ENCODE data around the gene P3H3.

P3H3 gene

GRCh38 chr12:6837370-6838060 lies 9.3 kb downstream of the P3H3 start:
- POLR2A ChIA-PET, result interaction anchor here (1.4 to 3.3 kb wide), 2 partner anchors 14 to 114 kb away, joined by 5 to 10 read pairs; partner anchors contain the start of genes CDCA3 and COPS7A
- H3K4me1 ChIP-seq (ENCODE audit: control insufficient read depth, insufficient read depth, low read length), result no peaks in the 10 kb centered on the region

DNA sequence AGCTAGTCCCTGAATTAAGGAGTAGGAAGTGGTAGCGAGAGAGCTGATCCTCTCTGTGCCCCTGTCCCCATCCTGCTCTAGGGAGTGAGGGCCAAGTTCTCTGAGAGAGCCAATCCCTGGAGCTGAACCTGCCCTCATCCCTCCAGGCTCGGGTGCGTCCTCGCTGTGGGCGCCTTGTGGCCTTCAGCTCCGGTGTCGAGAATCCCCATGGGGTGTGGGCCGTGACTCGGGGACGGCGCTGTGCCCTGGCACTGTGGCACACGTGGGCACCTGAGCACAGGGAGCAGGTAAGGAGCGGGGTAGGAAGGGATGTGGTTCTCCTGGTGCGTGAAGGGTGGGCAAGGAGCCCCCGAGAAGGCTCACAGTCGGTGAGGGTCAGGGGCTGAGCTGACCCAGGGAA lies 10.6 kb downstream of the P3H3 start:
- ChIA-PET POLR2A (interaction anchor here (1.7 to 6.5 kb wide), 3 partner anchors 9 to 13 kb away, joined by 6 to 62 read pairs (median 8); partner anchors contain the start of genes CDCA3 and USP5), CTCF (interaction anchor here (0.7 to 2.0 kb wide), 3 partner anchors 13 to 115 kb away, joined by 3 to 9 read pairs (median 4); partner anchors contain the start of genes COPS7A and MLF2)
- no peaks in the 10 kb centered on the region for H3K4me1 ChIP-seq (ENCODE audit: control insufficient read depth, insufficient read depth, low read length)
- TF ChIP-seq, protein P1, sequence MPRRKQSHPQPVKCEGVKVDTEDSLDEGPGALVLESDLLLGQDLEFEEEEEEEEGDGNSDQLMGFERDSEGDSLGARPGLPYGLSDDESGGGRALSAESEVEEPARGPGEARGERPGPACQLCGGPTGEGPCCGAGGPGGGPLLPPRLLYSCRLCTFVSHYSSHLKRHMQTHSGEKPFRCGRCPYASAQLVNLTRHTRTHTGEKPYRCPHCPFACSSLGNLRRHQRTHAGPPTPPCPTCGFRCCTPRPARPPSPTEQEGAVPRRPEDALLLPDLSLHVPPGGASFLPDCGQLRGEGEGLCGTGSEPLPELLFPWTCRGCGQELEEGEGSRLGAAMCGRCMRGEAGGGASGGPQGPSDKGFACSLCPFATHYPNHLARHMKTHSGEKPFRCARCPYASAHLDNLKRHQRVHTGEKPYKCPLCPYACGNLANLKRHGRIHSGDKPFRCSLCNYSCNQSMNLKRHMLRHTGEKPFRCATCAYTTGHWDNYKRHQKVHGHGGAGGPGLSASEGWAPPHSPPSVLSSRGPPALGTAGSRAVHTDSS (tag by site-specific recombination; IDR thresholded peaks at IDR 0.05), result no peak
- TF ChIP-seq, protein P2, sequence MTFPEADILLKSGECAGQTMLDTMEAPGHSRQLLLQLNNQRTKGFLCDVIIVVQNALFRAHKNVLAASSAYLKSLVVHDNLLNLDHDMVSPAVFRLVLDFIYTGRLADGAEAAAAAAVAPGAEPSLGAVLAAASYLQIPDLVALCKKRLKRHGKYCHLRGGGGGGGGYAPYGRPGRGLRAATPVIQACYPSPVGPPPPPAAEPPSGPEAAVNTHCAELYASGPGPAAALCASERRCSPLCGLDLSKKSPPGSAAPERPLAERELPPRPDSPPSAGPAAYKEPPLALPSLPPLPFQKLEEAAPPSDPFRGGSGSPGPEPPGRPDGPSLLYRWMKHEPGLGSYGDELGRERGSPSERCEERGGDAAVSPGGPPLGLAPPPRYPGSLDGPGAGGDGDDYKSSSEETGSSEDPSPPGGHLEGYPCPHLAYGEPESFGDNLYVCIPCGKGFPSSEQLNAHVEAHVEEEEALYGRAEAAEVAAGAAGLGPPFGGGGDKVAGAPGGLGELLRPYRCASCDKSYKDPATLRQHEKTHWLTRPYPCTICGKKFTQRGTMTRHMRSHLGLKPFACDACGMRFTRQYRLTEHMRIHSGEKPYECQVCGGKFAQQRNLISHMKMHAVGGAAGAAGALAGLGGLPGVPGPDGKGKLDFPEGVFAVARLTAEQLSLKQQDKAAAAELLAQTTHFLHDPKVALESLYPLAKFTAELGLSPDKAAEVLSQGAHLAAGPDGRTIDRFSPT (tag by site-specific recombination; IDR thresholded peaks at IDR 0.05), result peak; percentile 63
- peaks cover 14 to 89% of the 10 kb centered on the region in 2 experiments; a peak in 2 of 3 replicates for H3K36me3 ChIP-seq (ENCODE audit: control insufficient read depth in 2 of 2, insufficient read depth in 1 of 2, low read length in 2 of 2)
- no peak overlapping the region for H3K4me3 ChIP-seq (ENCODE audit: low read depth, low read length)
- H3K27ac ChIP-seq (ENCODE audit: extremely low read depth, low read depth, low read length), result no peak overlapping the region
- no peaks in the 10 kb centered on the region for H3K9me3 ChIP-seq (ENCODE audit: control insufficient read depth, insufficient read depth, low read depth, low read length)

More at GRCh38 chr12:6837370-6838060, 9.3 kb downstream of the P3H3 start:
- Histone ChIP-seq H3K27ac (ENCODE audit: extremely low read depth, low read depth, low read length) (no peak overlapping the region), H3K4me3 (ENCODE audit: low read depth, low read length) (no peak overlapping the region), H3K36me3 (ENCODE audit: control insufficient read depth in 2 of 2, insufficient read depth in 1 of 2, low read length in 2 of 2) (peaks cover 14 to 85% of the 10 kb centered on the region in 2 experiments; a peak in 2 of 3 replicates), H3K9me3 (ENCODE audit: control insufficient read depth, insufficient read depth, low read depth, low read length) (no peaks in the 10 kb centered on the region)
- CTCF ChIA-PET, result interaction anchor here (1.0 to 7.4 kb wide), 5 partner anchors 9 to 84 kb away, joined by 3 to 75 read pairs (median 10); partner anchors contain the start of genes CDCA3, MLF2 and USP5
- TF ChIP-seq SETDB1 (IDR thresholded peaks at IDR 0.05; ENCODE audit: insufficient read length, low read length) (no peak), ZNF692 (tag by site-specific recombination; IDR thresholded peaks at IDR 0.05) (no peak), GLIS2 (tag by site-specific recombination; IDR thresholded peaks at IDR 0.05) (0 out of 2 replicates have a peak, but pooled peaks have one; percentile 9), ZBTB1 (tag by site-specific recombination; IDR thresholded peaks at IDR 0.05) (no peak)
- TF ChIP-seq, protein P3, sequence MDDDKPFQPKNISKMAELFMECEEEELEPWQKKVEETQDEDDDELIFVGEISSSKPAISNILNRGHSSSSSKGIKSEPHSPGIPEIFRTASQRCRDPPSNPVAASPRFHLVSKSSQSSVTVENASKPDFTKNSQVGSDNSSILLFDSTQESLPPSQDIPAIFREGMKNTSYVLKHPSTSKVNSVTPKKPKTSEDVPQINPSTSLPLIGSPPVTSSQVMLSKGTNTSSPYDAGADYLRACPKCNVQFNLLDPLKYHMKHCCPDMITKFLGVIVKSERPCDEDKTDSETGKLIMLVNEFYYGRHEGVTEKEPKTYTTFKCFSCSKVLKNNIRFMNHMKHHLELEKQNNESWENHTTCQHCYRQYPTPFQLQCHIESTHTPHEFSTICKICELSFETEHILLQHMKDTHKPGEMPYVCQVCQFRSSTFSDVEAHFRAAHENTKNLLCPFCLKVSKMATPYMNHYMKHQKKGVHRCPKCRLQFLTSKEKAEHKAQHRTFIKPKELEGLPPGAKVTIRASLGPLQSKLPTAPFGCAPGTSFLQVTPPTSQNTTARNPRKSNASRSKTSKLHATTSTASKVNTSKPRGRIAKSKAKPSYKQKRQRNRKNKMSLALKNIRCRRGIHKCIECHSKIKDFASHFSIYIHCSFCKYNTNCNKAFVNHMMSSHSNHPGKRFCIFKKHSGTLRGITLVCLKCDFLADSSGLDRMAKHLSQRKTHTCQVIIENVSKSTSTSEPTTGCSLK (tag by site-specific recombination; IDR thresholded peaks at IDR 0.05), result no peak

- no peak for TF ChIP-seq ZNF473 (tag by site-specific recombination; IDR thresholded peaks at IDR 0.05)
- no peak for TF ChIP-seq ZNF335 (tag by site-specific recombination; conservative IDR thresholded peaks at IDR 0.05)
- no peak for TF ChIP-seq ZNF558 (tag by site-specific recombination; IDR thresholded peaks at IDR 0.05)
- TF ChIP-seq ZNF16 (tag by site-specific recombination; IDR thresholded peaks at IDR 0.05; ENCODE audit: low read depth), result no peak
- TF ChIP-seq TCF7L2 (IDR thresholded peaks at IDR 0.05; ENCODE audit: borderline replicate concordance, low read depth, low read length), result no peak
- TF ChIP-seq, protein P4, sequence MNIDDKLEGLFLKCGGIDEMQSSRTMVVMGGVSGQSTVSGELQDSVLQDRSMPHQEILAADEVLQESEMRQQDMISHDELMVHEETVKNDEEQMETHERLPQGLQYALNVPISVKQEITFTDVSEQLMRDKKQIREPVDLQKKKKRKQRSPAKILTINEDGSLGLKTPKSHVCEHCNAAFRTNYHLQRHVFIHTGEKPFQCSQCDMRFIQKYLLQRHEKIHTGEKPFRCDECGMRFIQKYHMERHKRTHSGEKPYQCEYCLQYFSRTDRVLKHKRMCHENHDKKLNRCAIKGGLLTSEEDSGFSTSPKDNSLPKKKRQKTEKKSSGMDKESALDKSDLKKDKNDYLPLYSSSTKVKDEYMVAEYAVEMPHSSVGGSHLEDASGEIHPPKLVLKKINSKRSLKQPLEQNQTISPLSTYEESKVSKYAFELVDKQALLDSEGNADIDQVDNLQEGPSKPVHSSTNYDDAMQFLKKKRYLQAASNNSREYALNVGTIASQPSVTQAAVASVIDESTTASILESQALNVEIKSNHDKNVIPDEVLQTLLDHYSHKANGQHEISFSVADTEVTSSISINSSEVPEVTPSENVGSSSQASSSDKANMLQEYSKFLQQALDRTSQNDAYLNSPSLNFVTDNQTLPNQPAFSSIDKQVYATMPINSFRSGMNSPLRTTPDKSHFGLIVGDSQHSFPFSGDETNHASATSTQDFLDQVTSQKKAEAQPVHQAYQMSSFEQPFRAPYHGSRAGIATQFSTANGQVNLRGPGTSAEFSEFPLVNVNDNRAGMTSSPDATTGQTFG (tag by site-specific recombination; IDR thresholded peaks at IDR 0.05; ENCODE audit: borderline replicate concordance), result no peak
- TF ChIP-seq, protein P5, sequence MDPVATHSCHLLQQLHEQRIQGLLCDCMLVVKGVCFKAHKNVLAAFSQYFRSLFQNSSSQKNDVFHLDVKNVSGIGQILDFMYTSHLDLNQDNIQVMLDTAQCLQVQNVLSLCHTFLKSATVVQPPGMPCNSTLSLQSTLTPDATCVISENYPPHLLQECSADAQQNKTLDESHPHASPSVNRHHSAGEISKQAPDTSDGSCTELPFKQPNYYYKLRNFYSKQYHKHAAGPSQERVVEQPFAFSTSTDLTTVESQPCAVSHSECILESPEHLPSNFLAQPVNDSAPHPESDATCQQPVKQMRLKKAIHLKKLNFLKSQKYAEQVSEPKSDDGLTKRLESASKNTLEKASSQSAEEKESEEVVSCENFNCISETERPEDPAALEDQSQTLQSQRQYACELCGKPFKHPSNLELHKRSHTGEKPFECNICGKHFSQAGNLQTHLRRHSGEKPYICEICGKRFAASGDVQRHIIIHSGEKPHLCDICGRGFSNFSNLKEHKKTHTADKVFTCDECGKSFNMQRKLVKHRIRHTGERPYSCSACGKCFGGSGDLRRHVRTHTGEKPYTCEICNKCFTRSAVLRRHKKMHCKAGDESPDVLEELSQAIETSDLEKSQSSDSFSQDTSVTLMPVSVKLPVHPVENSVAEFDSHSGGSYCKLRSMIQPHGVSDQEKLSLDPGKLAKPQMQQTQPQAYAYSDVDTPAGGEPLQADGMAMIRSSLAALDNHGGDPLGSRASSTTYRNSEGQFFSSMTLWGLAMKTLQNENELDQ (tag by site-specific recombination; IDR thresholded peaks at IDR 0.05; ENCODE audit: low read depth), result no peak
- Histone ChIP-seq H3K36me3 (ENCODE audit: control insufficient read depth in 2 of 2, insufficient read depth in 1 of 2, low read length in 2 of 2) (peaks cover 18 to 88% of the 10 kb centered on the region in 2 experiments; a peak in 2 of 3 replicates), H3K27ac (ENCODE audit: extremely low read depth, low read depth, low read length) (no peak overlapping the region), H3K4me1 (ENCODE audit: control insufficient read depth, insufficient read depth, low read length) (no peaks in the 10 kb centered on the region), H3K9me3 (ENCODE audit: control insufficient read depth, insufficient read depth, low read depth, low read length) (no peaks in the 10 kb centered on the region), H3K4me3 (ENCODE audit: low read depth, low read length) (no peak overlapping the region)
- ChIA-PET POLR2A (interaction anchor here (1.2 to 6.5 kb wide), 5 partner anchors 9 to 87 kb away, joined by 3 to 62 read pairs (median 6); partner anchors contain the start of genes CDCA3, MLF2 and USP5), CTCF (interaction anchor here (1.0 to 2.0 kb wide), 3 partner anchors 9 to 87 kb away, joined by 3 to 9 read pairs (median 5); partner anchors contain the start of gene MLF2)
These were observed 11.4 kb downstream of the P3H3 start for GRCh38 chr12:6839482-6840201.
